Thymus (tissue), 11 donors: ENCODE measurements around the gene NEUROD2. TPM values are rescaled to one million over a fixed set of nuclear protein-coding genes. Genes with fewer than 3 reads are reported as not detected.

Source experiments
- DNase-seq, 9 donors: peaks; one replicate each; pipeline ENCODE4 v3.0.0-alpha.2; 2013; ENCODE audit warnings: low spot score in 9 of 9, low read depth in 6 of 9, missing footprints in 1 of 9
- H3K27ac ChIP-seq, 2 donors: one replicate each; pipeline ENCODE4 v1.5.1; 2013; ENCODE audit warnings: control low read depth in 1 of 2, low read depth in 1 of 2, low read length in 1 of 2, mild to moderate bottlenecking in 1 of 2, moderate library complexity in 1 of 2
- H3K27me3 ChIP-seq, 2 donors: one replicate each; pipeline ENCODE4 v1.5.1; 2013; ENCODE audit warnings: low read length in 1 of 2; ENCODE audit not compliant: control insufficient read depth in 2 of 2, insufficient read depth in 1 of 2
- H3K36me3 ChIP-seq, 2 donors: one replicate each; pipeline ENCODE4 v1.5.1; 2013; ENCODE audit warnings: low read length in 1 of 2, mild to moderate bottlenecking in 1 of 2, moderate library complexity in 1 of 2; ENCODE audit not compliant: control insufficient read depth in 2 of 2, insufficient read depth in 2 of 2
- H3K4me1 ChIP-seq, 2 donors: one replicate each; pipeline ENCODE4 v1.5.1; 2013; ENCODE audit warnings: low read length in 2 of 2; ENCODE audit not compliant: control insufficient read depth in 2 of 2, insufficient read depth in 2 of 2
- H3K4me3 ChIP-seq, 2 donors: one replicate each; pipeline ENCODE4 v1.5.1; 2013; ENCODE audit warnings: low read length in 2 of 2, control low read depth in 1 of 2, mild to moderate bottlenecking in 1 of 2
- H3K9me3 ChIP-seq, 2 donors: one replicate each; pipeline ENCODE4 v1.5.1; 2013; ENCODE audit warnings: low read length in 1 of 2, mild to moderate bottlenecking in 1 of 2; ENCODE audit not compliant: control insufficient read depth in 2 of 2, insufficient read depth in 1 of 2
- WGBS: extraction: QIAGEN DNeasy Blood & Tissue Kit; methylation state at CpG from one replicate; pipeline ENCODE4 v1.1.7; 2013; 5-methylcytosine and 5-hydroxymethylcytosine counted together
- polyA plus RNA-seq: library from polyadenylated mRNA; stranded (reverse); fragments of 200-250 nt; gene quantifications from one replicate; pipeline ENCODE4 v1.2.3, GENCODE V29; 2013
- total RNA-seq: library from RNA; stranded (reverse); fragments of 120-200 nt; gene quantifications from one replicate; pipeline ENCODE4 v1.2.4, GENCODE V29; 2013
- donor health status: healthy.

Gene NEUROD2
- total and polyA plus RNA-seq, 2 donors, result 0.14 TPM; not detected in 1

GRCh38 chr17:39600288-39600996, 7.3 kb downstream of the NEUROD2 start:
- 9% methylated on average over 13 of the region's 13 CpGs for WGBS

DNA sequence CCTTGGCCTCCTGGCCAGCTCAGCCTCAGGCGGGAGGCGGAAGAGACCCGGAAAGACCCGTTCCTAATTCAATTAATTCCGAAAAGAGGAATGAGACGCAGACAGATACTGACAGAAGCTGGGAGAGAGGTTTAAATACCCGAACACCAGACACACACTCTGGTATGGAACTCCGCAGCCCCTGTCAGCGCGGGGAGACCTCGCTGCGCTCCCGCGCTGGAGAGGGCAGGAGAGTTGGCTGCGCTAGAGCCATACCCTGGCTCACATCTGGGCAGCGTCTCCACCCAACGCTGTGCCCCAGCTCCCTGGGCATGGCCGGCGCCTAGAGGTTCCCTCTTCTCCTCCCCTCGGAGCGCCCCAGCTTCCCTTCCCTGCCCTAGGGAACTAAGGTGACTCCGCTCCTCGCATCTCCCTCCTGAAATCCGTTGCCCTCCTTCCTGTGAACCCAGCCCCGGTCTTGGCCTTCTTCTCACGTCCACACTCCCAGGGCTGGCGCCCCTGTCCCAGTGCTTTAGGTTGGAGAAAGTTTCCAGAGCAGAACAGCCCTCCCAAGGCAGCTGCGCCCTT, 8.0 kb downstream of the NEUROD2 start:
- H3K27ac ChIP-seq, result no peak overlapping the region
- no peak overlapping the region for H3K4me3 ChIP-seq
- WGBS, result 8% methylated on average over 28 of the region's 28 CpGs
- DNase-seq, result no peak
- H3K9me3 ChIP-seq, result peaks cover 1 to 13% of the 10 kb centered on the region in 2 donors
- H3K36me3 ChIP-seq, result no peaks in the 10 kb centered on the region
- H3K4me1 ChIP-seq, result no peaks in the 10 kb centered on the region
- peaks cover 91 to 100% of the 10 kb centered on the region in 2 donors for H3K27me3 ChIP-seq

More at GRCh38 chr17:39600288-39600996, 7.3 kb downstream of the NEUROD2 start:
- Histone ChIP-seq H3K4me3 (no peak overlapping the region), H3K27ac (no peak overlapping the region), H3K36me3 (no peaks in the 10 kb centered on the region), H3K27me3 (peaks cover 91 to 100% of the 10 kb centered on the region in 2 donors), H3K9me3 (peaks cover 1 to 13% of the 10 kb centered on the region in 2 donors), H3K4me1 (no peaks in the 10 kb centered on the region)
- no peak for DNase-seq

DNA sequence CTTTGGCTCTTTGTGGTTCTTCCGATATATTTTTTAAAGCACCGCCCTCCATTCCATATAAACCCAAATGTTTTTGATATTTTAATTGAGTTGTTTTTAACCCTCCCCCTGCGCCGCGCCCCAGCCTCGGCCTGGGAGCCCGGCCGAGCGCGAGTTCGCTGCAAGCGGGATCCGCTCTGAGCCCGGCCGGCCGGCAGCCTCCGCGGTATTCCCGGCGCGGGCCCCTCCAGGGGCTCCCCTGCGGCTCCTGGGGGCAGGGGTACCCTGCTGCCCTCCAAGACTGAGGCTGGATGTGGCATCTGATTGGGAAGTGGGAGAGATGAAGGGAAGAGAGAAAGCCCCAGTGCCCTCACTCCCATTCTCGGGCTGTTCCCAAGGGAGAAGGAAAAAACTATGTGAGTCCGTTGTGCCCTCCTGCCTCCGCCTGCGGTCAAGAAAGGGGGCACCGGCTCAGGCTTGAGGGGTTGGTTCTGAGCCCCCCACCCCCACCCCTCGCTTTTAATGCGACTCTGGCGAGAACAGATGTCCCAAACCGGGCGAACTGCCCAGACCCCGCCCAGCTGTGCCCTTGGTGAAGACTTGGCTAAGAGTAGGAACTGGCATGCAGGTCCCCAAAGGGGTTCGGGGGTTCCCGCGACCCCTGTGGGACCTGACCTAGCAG, 8.6 kb downstream of the NEUROD2 start:
- Histone ChIP-seq H3K9me3 (peaks cover 1 to 13% of the 10 kb centered on the region in 2 donors), H3K36me3 (no peaks in the 10 kb centered on the region), H3K27ac (no peak overlapping the region), H3K4me3 (no peak overlapping the region), H3K4me1 (no peaks in the 10 kb centered on the region), H3K27me3 (peaks cover 89 to 99% of the 10 kb centered on the region in 2 donors)
- WGBS, result 5% methylated on average over 36 of the region's 36 CpGs
- DNase-seq, result no peak

DNA sequence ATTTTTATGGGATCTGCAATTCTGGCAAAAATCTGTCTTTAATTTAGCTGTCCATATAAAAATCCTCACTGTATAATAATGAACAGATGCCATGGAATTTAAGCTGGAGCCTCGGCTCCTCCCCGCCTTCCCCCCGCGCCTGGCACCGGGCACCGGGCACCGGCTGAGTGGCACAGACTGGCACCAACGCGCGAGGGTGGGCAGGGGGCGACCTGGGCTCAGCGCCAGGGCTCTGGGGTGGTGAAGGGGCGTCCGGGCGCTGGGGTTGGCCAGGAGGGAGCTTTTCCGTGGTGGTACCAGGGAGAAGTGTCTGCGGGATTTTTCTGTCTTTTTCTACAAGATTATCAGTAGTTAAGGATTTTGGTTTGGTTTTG, 9.1 kb downstream of the NEUROD2 start:
- 6% methylated on average over 17 of the region's 17 CpGs for WGBS
- H3K27me3 ChIP-seq, result peaks cover 85 to 99% of the 10 kb centered on the region in 2 donors
- DNase-seq, result no peak

GRCh38 chr17:39598047-39598481, 9.7 kb downstream of the NEUROD2 start:
- WGBS, result 13% methylated on average over 13 of the region's 13 CpGs
- DNase-seq, result no peak
- Histone ChIP-seq H3K4me3 (no peak overlapping the region), H3K36me3 (no peaks in the 10 kb centered on the region), H3K27me3 (peaks cover 84 to 99% of the 10 kb centered on the region in 2 donors), H3K4me1 (no peaks in the 10 kb centered on the region), H3K9me3 (peaks cover 1 to 13% of the 10 kb centered on the region in 2 donors), H3K27ac (no peak overlapping the region)

More for the DNA sequence above, 9.1 kb downstream of the NEUROD2 start:
- H3K4me3 ChIP-seq, result no peak overlapping the region
- H3K4me1 ChIP-seq, result no peaks in the 10 kb centered on the region
- H3K27ac ChIP-seq, result no peak overlapping the region
- H3K36me3 ChIP-seq, result no peaks in the 10 kb centered on the region
- H3K9me3 ChIP-seq, result peaks cover 1 to 13% of the 10 kb centered on the region in 2 donors

- H3K9me3 ChIP-seq, result peaks cover 1 to 13% of the 10 kb centered on the region in 2 donors
- no peak for DNase-seq
- no peaks in the 10 kb centered on the region for H3K4me1 ChIP-seq
- H3K27me3 ChIP-seq, result peaks cover 78 to 98% of the 10 kb centered on the region in 2 donors
- H3K4me3 ChIP-seq, result no peak overlapping the region
- WGBS, result 13% methylated on average over 22 of the region's 22 CpGs
- no peak overlapping the region for H3K27ac ChIP-seq
- no peaks in the 10 kb centered on the region for H3K36me3 ChIP-seq
Measured at GRCh38 chr17:39597372-39598046, 10.2 kb downstream of the NEUROD2 start.

DNA sequence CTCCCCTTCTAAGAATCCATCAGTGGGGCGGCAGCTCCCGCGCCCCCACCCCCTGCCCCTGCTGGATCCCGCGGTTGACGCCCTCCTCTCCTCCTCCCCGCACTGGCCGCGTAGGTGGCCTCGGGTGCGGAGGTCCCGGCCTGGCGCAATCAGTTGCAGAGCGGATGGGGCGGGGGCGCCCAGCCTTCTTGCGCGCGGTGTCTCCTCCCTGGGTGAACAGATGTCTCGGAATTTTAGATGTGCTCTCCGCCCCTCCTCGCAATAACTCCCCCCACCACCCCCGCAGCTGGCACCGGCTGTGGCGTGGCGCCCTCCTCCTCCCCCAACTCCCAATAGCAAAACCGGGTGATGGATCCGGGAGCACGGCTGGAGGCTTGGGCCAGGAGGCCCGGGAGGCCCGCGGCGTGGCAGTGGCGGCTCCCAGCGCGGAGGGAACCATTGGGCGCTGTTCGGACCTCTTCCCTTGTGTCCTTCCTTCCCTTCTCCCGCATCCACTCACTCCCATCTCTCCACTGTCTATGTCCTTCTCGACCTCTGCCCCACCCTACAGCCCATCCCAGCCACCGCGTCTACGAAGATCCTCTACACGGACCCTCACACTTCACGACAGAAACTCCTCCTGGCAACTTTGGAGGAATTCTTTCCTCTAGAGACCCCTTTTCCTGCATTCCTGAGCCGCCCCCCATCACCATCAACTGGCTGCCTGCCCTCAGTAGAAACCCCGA, 11.0 kb downstream of the NEUROD2 start:
- H3K27me3 ChIP-seq, result peaks cover 72 to 98% of the 10 kb centered on the region in 2 donors
- no peaks in the 10 kb centered on the region for H3K4me1 ChIP-seq
- WGBS, result 6% methylated on average over 47 of the region's 47 CpGs
- H3K9me3 ChIP-seq, result peaks cover 1 to 13% of the 10 kb centered on the region in 2 donors
- no peak for DNase-seq
- no peak overlapping the region for H3K27ac ChIP-seq
- H3K4me3 ChIP-seq, result no peak overlapping the region
- H3K36me3 ChIP-seq, result no peaks in the 10 kb centered on the region

- Histone ChIP-seq H3K27ac (no peak overlapping the region), H3K4me3 (no peak overlapping the region), H3K36me3 (no peaks in the 10 kb centered on the region), H3K27me3 (peaks cover 65 to 96% of the 10 kb centered on the region in 2 donors), H3K9me3 (peaks cover 1 to 13% of the 10 kb centered on the region in 2 donors), H3K4me1 (no peaks in the 10 kb centered on the region)
- DNase-seq, result no peak
- 22% methylated on average over 11 of the region's 11 CpGs for WGBS
Measured at GRCh38 chr17:39595928-39596510, 11.7 kb downstream of the NEUROD2 start.
